Measurements from ENCODE around the gene AHRR.

AHRR gene

GRCh38 chr5:446066-446882 is 124.8 kb downstream of the AHRR start:
- DNase-seq, result no peak

- DNase-seq, result no peak
Observed at GRCh38 chr5:446883-447263, 125.4 kb downstream of the AHRR start.

- DNase-seq, result no peak
Observed at GRCh38 chr5:447501-447900, 126.0 kb downstream of the AHRR start.

- no peak for DNase-seq
Observed at GRCh38 chr5:448061-448765, 126.7 kb downstream of the AHRR start.

- no peak for DNase-seq
Observed at GRCh38 chr5:448766-449090, 127.2 kb downstream of the AHRR start.

GRCh38 chr5:449151-449550 is 127.6 kb downstream of the AHRR start:
- DNase-seq, result no peak

- DNase-seq, result no peak
Observed at GRCh38 chr5:451587-452458, 130.3 kb downstream of the AHRR start.

- DNase-seq, result no peak
Observed at GRCh38 chr5:452978-453710, 131.6 kb downstream of the AHRR start.

- DNase-seq, result no peak
Observed at GRCh38 chr5:453725-454481, 132.4 kb downstream of the AHRR start.

GRCh38 chr5:454936-455335 is 133.4 kb downstream of the AHRR start:
- no peak for DNase-seq

GRCh38 chr5:455806-456205 is 134.3 kb downstream of the AHRR start:
- no peak for DNase-seq

- no peak for DNase-seq
Observed at GRCh38 chr5:456351-457194, 135.1 kb downstream of the AHRR start.

- no peak for DNase-seq
Observed at GRCh38 chr5:457195-457961, 135.9 kb downstream of the AHRR start.

GRCh38 chr5:458547-459353 is 137.2 kb downstream of the AHRR start:
- DNase-seq, result peak; percentile 78 to 82

- DNase-seq, result no peak
Observed at GRCh38 chr5:459562-460272, 138.2 kb downstream of the AHRR start.

GRCh38 chr5:460273-460625 is 138.7 kb downstream of the AHRR start:
- no peak for DNase-seq

- no peak for DNase-seq
Observed at GRCh38 chr5:462051-462481, 140.6 kb downstream of the AHRR start.

GRCh38 chr5:463301-463700 is 141.8 kb downstream of the AHRR start:
- DNase-seq, result no peak

- DNase-seq, result peak; percentile 65 to 69
Observed at GRCh38 chr5:463952-464351, 142.4 kb downstream of the AHRR start.
